HepG2 (cell line): ENCODE data around the gene PLXDC2. TPM values are rescaled to one million over a fixed set of nuclear protein-coding genes. Genes with fewer than 3 reads are reported as not detected.

ENCODE experiments used
- ATAC-seq: fragments of 200-7000 bp; cut with Tn5 transposase; 3 replicates; pipeline ENCODE4 v1.9.1; 2020; ENCODE audit warnings: mild to moderate bottlenecking, moderate library complexity
- BruUV-seq: library from RNA; stranded (reverse); fragments of 400-500 nt; replicated peaks from 2 replicates; lab custom pipeline; 2021; lab: Mats Ljungman, UMichigan
- CTCF ChIA-PET: fragments of 300-600 bp; formaldehyde crosslinking; extraction: SDS; loops from one replicate; lab custom pipeline; 2021; ENCODE audit warnings: low total read pairs, inconsistent platforms, low intra/inter-chr PET ratio; lab: Yijun Ruan, JAX
- POLR2A ChIA-PET: fragments of 350-600 bp; sonication (Branson Sonifier 250); formaldehyde crosslinking; loops from one replicate; lab custom pipeline; 2020; ENCODE audit warnings: antibody characterized with exemption, inconsistent platforms; lab: Yijun Ruan, JAX
- DNase-seq: peaks from one replicate; pipeline ENCODE4 v3.0.0-alpha.2; 2015; ENCODE audit warnings: low spot score
- FAIRE-seq: peaks from 3 replicates; lab custom pipeline; 2011; peaks lifted over from hg19 to GRCh38; lab: Jason Lieb, UNC
- H2AFZ ChIP-seq: one replicate; pipeline ENCODE4 v1.6.1; 2011; ENCODE audit warnings: low read length, inconsistent platforms
- H3K27ac ChIP-seq: fragments of 300-600 bp; 3 replicates; pipeline ENCODE4 v1.8.0; 2011; ENCODE audit warnings: mixed run types, mild to moderate bottlenecking, mixed read lengths, low read length, inconsistent platforms; ENCODE audit not compliant: insufficient read depth; ENCODE audit errors: extremely low read length
- H3K27me3 ChIP-seq, 2 experiments: fragments of 200-600 bp in 1 of 2; 2 replicates in 1 of 2; 3 replicates in 1 of 2; pipeline versions ENCODE4 v1.6.0 to v1.8.0; 2011; ENCODE audit warnings: low read length in 2 of 2, mild to moderate bottlenecking in 2 of 2, moderate library complexity in 2 of 2, inconsistent platforms in 1 of 2; ENCODE audit not compliant: insufficient read depth in 2 of 2, control insufficient read depth in 1 of 2
- H3K36me3 ChIP-seq, 2 experiments: fragments of 200-600 bp in 1 of 2; replicated peaks in 1 of 2; 2 replicates in 1 of 2; 3 replicates in 1 of 2; pipeline versions ENCODE4 v1.5.1 to v1.8.0; 2011; ENCODE audit warnings: low read length in 2 of 2, inconsistent platforms in 1 of 2; ENCODE audit not compliant: insufficient read depth in 2 of 2, control insufficient read depth in 1 of 2
- H3K4me1 ChIP-seq: 2 replicates; pipeline ENCODE4 v1.5.1; 2012; ENCODE audit warnings: low read length, inconsistent platforms; ENCODE audit not compliant: insufficient read depth
- H3K4me2 ChIP-seq: 2 replicates; pipeline ENCODE4 v1.6.0; 2011; ENCODE audit warnings: low read depth, low read length, inconsistent platforms
- H3K4me3 ChIP-seq, 3 experiments: fragments of 200-600 bp in 1 of 3; sonication (generic), shearing (Covaris generic) in 1 of 3; replicated peaks in 1 of 3; 2 replicates each; pipeline ENCODE4 v1.5.1; 2011 to 2016; ENCODE audit warnings: low read length in 3 of 3, inconsistent platforms in 2 of 3, low read depth in 2 of 3, mild to moderate bottlenecking in 2 of 3, control low read depth in 1 of 3, mixed read lengths in 1 of 3; ENCODE audit not compliant: insufficient read depth in 1 of 3
- H3K79me2 ChIP-seq: one replicate; pipeline ENCODE4 v1.6.1; 2011; ENCODE audit warnings: low read length, inconsistent platforms; ENCODE audit not compliant: insufficient read depth
- H3K9ac ChIP-seq: 2 replicates; pipeline ENCODE4 v1.6.0; 2011; ENCODE audit warnings: mild to moderate bottlenecking, low read depth, low read length, inconsistent platforms; ENCODE audit not compliant: insufficient read depth
- H3K9me3 ChIP-seq: 2 replicates; pipeline ENCODE4 v1.5.1; 2012; ENCODE audit warnings: mild to moderate bottlenecking, low read length
- H4K20me1 ChIP-seq: 2 replicates; pipeline ENCODE4 v1.6.0; 2011; ENCODE audit warnings: inconsistent platforms, mild to moderate bottlenecking, low read length, moderate library complexity; ENCODE audit not compliant: insufficient read depth
- ELF4 ChIP-seq: sonication (generic); formaldehyde crosslinking; IDR thresholded peaks from 2 replicates; pipeline ENCODE4 v1.5.0; 2020; ENCODE audit warnings: missing genetic modification reagents, mild to moderate bottlenecking, moderate library complexity, borderline replicate concordance
- HMG20A ChIP-seq: IDR thresholded peaks from 2 replicates; pipeline ENCODE4 v1.6.1; 2016; ENCODE audit warnings: borderline replicate concordance
- MAFK ChIP-seq, 2 experiments: IDR thresholded peaks in 1 of 2; conservative IDR thresholded peaks in 1 of 2; 2 replicates each; pipeline ENCODE4 v1.6.1; 2011; ENCODE audit warnings: improper control_type of control experiment in 2 of 2, low read length in 2 of 2
- MXD3 ChIP-seq: IDR thresholded peaks from 2 replicates; pipeline ENCODE4 v1.6.1; 2016; ENCODE audit warnings: mild to moderate bottlenecking, missing biosample characterization, missing genetic modification reagents
- SALL1 ChIP-seq: sonication (generic); formaldehyde crosslinking; IDR thresholded peaks from 2 replicates; pipeline ENCODE4 v1.8.0; 2022; ENCODE audit warnings: mild to moderate bottlenecking, missing genetic modification reagents
- SP140L ChIP-seq: sonication (generic); formaldehyde crosslinking; IDR thresholded peaks from 2 replicates; pipeline ENCODE4 v1.4.0; 2020; ENCODE audit warnings: missing genetic modification reagents, borderline replicate concordance
- SSRP1 ChIP-seq: IDR thresholded peaks from 2 replicates; pipeline ENCODE4 v1.6.1; 2016; ENCODE audit warnings: control low read depth
- ZNF350 ChIP-seq: sonication (generic); formaldehyde crosslinking; IDR thresholded peaks from 2 replicates; pipeline ENCODE4 v1.4.0; 2020; ENCODE audit warnings: mild to moderate bottlenecking, low read depth, missing genetic modification reagents, borderline replicate concordance
- ZNF704 ChIP-seq: sonication (generic); formaldehyde crosslinking; IDR thresholded peaks from 2 replicates; pipeline ENCODE4 v1.8.1; 2023; ENCODE audit warnings: mild to moderate bottlenecking, inconsistent platforms, moderate library complexity, missing genetic modification reagents, borderline replicate concordance
- ZNF737 ChIP-seq: sonication (generic); formaldehyde crosslinking; IDR thresholded peaks from 2 replicates; pipeline ENCODE4 v1.5.0; 2020; ENCODE audit warnings: missing genetic modification reagents, mild to moderate bottlenecking, borderline replicate concordance
- ZNF75D ChIP-seq: sonication (generic); formaldehyde crosslinking; IDR thresholded peaks from 2 replicates; pipeline ENCODE4 v1.8.1; 2023; ENCODE audit warnings: missing genetic modification reagents, mild to moderate bottlenecking, borderline replicate concordance
- ZSCAN20 ChIP-seq: sonication (generic); formaldehyde crosslinking; IDR thresholded peaks from 2 replicates; pipeline ENCODE4 v1.4.0; 2020; ENCODE audit warnings: missing genetic modification reagents, mild to moderate bottlenecking, borderline replicate concordance
- in situ Hi-C: cut with HindIII; loops from 2 replicates; pipeline ENCODE4 v1.10.0; 2017; ENCODE audit warnings: low pct_unique_long_range_greater_than_20kb; ENCODE audit not compliant: extremely low pct_ligation_motif_present
- intact Hi-C: fragments of 100-400 bp; cut with micrococcal nuclease; formaldehyde crosslinking; loops from one replicate; pipeline ENCODE4 v1.10.0; 2022; ENCODE audit not compliant: unreplicated experiment
- polyA plus RNA-seq, 8 experiments: library from polyadenylated mRNA; depleted of rRNA in 3 of 8; stranded (reverse) in 7 of 8; unstranded in 1 of 8; fragments of >200 nt; fragmentation: Illumina TruSeq in 4 of 8; extraction: Trizol in 4 of 8; gene quantifications; 2 replicates each; pipeline versions ENCODE4 v1.2.1 to v1.2.3, GENCODE V29; 2011 to 2016; ENCODE audit warnings: low read depth in 4 of 8, missing spikeins in 1 of 8, mixed read lengths in 1 of 8; ENCODE audit not compliant: insufficient read depth in 1 of 8
- total RNA-seq, 5 experiments: library from RNA; depleted of rRNA; stranded (reverse); fragments of >200 nt; fragmentation: Illumina TruSeq; extraction: Trizol; gene quantifications; 2 replicates each; pipeline ENCODE4 v1.2.3, GENCODE V29; 2016; ENCODE audit warnings: low read depth in 1 of 5

The PLXDC2 gene
- total and polyA plus RNA-seq, 2 of the 13 experiments (the other 11 are each of a cell fraction or from before 2014, with no cell fraction given) = 2.1 to 2.4 TPM

GRCh38 chr10:20162123-20162522, 345.9 kb downstream of the PLXDC2 start:
- TF ChIP-seq ZNF75D (CRISPR knock-in tag) = no peak
- TF ChIP-seq ELF4 (CRISPR knock-in tag) = no peak
- TF ChIP-seq ZSCAN20 (CRISPR knock-in tag) = no peak
- no peak for TF ChIP-seq ZNF704 (CRISPR knock-in tag)
- no peak for TF ChIP-seq MAFK (conservative IDR thresholded peaks at IDR 0.05 in 1 of 2, IDR thresholded peaks at IDR 0.05 in 1 of 2; ENCODE audit: low read length in 2 of 2)
- no peak for TF ChIP-seq ZNF737 (CRISPR knock-in tag)
- TF ChIP-seq SSRP1 (CRISPR knock-in tag) = no peak
- TF ChIP-seq ZNF350 (CRISPR knock-in tag) = no peak
- TF ChIP-seq SP140L (CRISPR knock-in tag) = no peak
- TF ChIP-seq MXD3 = no peak
- no peak for TF ChIP-seq HMG20A
- TF ChIP-seq SALL1 (CRISPR knock-in tag) = no peak
- FAIRE-seq (no peak), ATAC-seq (no peak), DNase-seq (no peak)
- CTCF ChIA-PET = no interaction called here
- H3K27me3 ChIP-seq = no peaks in the 10 kb centered on the region
- H3K4me2 ChIP-seq = no peak overlapping the region
- POLR2A ChIA-PET = no interaction called here
- no peaks in the 10 kb centered on the region for H4K20me1 ChIP-seq
- no peaks in the 10 kb centered on the region for H3K36me3 ChIP-seq
- no peaks in the 10 kb centered on the region for H3K79me2 ChIP-seq
- no peak overlapping the region for H3K9ac ChIP-seq
- BruUV-seq = no TSS peak
- intact Hi-C loops = no loop called here
- in situ Hi-C loops = no loop called here
- H2AFZ ChIP-seq = no peak overlapping the region
- no peaks in the 10 kb centered on the region for H3K9me3 ChIP-seq
- H3K27ac ChIP-seq = no peak overlapping the region
- no peak overlapping the region for H3K4me3 ChIP-seq
- no peaks in the 10 kb centered on the region for H3K4me1 ChIP-seq
